ENCODE data around the gene PTX4. TPM values are rescaled to one million over a fixed set of nuclear protein-coding genes. Genes with fewer than 3 reads are reported as not detected.
A peak's percentile ranks its signal among the peaks of the same experiment; 100 is the strongest.

PTX4 gene
- total and polyA plus RNA-seq, 2 donors from 2014 or later: not detected

DNA sequence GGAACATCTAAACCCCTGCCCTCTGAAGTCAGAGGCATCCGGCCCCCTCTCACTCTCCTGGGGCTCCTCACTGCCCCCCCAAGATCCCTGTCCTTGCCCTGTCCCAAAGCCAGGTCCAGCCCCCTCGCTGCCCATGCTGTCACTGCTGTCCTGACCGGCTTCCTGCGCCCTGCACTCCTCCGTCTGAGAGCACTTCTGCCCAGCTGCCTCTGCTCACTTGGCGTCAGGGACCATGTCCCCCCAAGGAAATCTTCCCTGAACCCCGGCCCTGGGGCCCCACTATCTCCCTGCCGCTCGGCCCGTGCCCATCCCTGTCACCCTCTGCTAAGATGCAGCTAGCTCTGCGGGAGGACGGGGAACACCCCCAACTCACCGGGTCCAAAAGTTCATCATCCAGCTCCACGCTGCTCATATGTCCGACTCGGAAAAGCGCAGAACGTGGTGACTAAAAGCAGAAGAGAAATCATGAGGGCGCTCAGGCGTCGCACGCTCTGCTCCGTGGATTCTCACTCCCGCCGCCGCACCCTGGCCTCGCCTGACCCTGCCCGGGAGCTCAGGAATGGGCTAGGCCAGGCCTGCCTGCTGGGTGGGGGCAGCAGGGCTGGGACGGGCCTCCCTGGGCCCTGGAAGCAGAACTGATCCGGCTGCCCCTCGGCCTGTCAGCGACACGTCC lies 23.7 kb downstream of the PTX4 start:
- Histone ChIP-seq H3K27ac (ENCODE audit: low read depth in 2 of 2, low read length in 2 of 2) (no peak overlapping the region), H3K4me3 (ENCODE audit: low read length in 3 of 3) (no peak overlapping the region), H3K9ac (ENCODE audit: low read length in 3 of 3) (no peak overlapping the region), H3K36me3 (ENCODE audit: control insufficient read depth in 2 of 3, insufficient read depth in 3 of 3, low read length in 3 of 3) (peaks cover 0 to 6% (median 3%) of the 10 kb centered on the region in 3 donors), H3K27me3 (ENCODE audit: control insufficient read depth, insufficient read depth, low read length) (no peaks in the 10 kb centered on the region), H3K4me1 (ENCODE audit: control insufficient read depth in 2 of 3, insufficient read depth in 2 of 3, low read depth in 1 of 3, low read length in 3 of 3) (no peaks in the 10 kb centered on the region), H3K9me3 (ENCODE audit: control insufficient read depth in 2 of 3, insufficient read depth in 1 of 3, low read length in 3 of 3) (no peaks in the 10 kb centered on the region)
- FAIRE-seq (no peak), DNase-seq (peak in 1 of 5 donors; percentile 16)
- TF ChIP-seq, protein P1, sequence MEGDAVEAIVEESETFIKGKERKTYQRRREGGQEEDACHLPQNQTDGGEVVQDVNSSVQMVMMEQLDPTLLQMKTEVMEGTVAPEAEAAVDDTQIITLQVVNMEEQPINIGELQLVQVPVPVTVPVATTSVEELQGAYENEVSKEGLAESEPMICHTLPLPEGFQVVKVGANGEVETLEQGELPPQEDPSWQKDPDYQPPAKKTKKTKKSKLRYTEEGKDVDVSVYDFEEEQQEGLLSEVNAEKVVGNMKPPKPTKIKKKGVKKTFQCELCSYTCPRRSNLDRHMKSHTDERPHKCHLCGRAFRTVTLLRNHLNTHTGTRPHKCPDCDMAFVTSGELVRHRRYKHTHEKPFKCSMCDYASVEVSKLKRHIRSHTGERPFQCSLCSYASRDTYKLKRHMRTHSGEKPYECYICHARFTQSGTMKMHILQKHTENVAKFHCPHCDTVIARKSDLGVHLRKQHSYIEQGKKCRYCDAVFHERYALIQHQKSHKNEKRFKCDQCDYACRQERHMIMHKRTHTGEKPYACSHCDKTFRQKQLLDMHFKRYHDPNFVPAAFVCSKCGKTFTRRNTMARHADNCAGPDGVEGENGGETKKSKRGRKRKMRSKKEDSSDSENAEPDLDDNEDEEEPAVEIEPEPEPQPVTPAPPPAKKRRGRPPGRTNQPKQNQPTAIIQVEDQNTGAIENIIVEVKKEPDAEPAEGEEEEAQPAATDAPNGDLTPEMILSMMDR (IDR thresholded peaks at IDR 0.05; ENCODE audit: borderline replicate concordance, extremely low read depth, insufficient read depth): no peak
- intact Hi-C loops (cut with DNase I): no loop called here

DNA sequence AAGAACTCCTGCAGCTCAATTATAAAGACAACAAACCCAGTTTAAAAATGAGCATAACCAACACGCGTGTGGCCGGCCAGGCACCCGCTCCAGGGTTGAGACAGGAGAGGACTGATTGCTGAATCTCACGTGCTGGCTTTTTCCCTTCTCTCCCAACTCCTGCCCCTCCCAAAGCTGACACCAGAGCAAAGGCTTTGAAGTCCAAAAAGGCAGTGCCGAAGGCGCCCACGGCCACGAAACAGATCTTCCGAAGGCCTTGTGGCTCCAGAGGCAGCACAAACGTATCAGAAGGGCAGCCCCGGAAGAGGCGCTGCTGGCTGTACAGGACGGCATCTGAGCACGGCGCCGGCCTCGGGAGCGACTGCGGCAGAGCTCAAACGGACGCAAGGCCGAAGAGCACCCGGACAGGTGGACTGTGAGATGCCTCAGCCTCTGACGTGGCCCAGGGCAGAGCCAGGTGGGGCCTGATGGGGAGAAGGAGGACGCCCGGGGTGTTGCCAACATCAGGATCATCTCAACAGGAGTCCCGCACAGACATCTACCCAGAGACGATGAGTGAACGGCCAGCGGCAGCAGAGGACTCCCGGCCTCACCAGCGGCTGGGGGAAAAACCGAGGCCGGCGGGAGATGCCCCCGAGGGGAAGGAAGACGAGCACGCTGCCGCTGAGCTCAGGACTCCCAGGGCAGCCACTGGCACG lies 24.4 kb downstream of the PTX4 start:
- no peak for FAIRE-seq
- Histone ChIP-seq H3K27me3 (ENCODE audit: control insufficient read depth, insufficient read depth, low read length) (no peaks in the 10 kb centered on the region), H3K9me3 (ENCODE audit: control insufficient read depth in 2 of 3, insufficient read depth in 1 of 3, low read length in 3 of 3) (no peaks in the 10 kb centered on the region), H3K9ac (ENCODE audit: low read length in 3 of 3) (no peak overlapping the region), H3K27ac (ENCODE audit: low read depth in 2 of 2, low read length in 2 of 2) (no peak overlapping the region), H3K36me3 (ENCODE audit: control insufficient read depth in 2 of 3, insufficient read depth in 3 of 3, low read length in 3 of 3) (peaks cover 0 to 7% (median 3%) of the 10 kb centered on the region in 3 donors), H3K4me1 (ENCODE audit: control insufficient read depth in 2 of 3, insufficient read depth in 2 of 3, low read depth in 1 of 3, low read length in 3 of 3) (no peaks in the 10 kb centered on the region), H3K4me3 (ENCODE audit: low read length in 3 of 3) (no peak overlapping the region)
- intact Hi-C loops (cut with DNase I): no loop called here
- TF ChIP-seq, protein P1 (IDR thresholded peaks at IDR 0.05; ENCODE audit: borderline replicate concordance, extremely low read depth, insufficient read depth): no peak
- DNase-seq: no peak

DNA sequence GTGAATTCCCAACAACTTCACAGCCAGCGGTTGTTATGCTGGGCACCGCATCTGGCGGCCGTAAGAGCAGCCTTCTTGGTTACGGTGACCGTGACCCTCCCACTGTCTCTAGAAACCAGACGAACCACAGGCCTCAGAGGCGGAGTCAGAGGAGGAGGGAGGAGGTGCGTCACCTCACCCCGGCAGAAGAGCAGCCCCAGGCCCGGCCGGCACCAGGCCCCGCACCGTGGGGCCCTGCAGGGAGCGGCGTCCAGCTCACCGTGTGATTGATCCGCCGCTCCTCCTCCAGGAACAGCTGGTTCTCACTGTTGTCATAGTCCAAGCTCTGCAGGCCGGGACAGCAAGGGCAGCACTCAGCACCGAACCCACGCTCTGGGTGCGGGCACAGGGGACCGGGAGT lies 27.6 kb downstream of the PTX4 start:
- FAIRE-seq: no peak

More for the DNA sequence above, 27.6 kb downstream of the PTX4 start:
- TF ChIP-seq, protein P1 (IDR thresholded peaks at IDR 0.05; ENCODE audit: borderline replicate concordance, extremely low read depth, insufficient read depth): no peak
- Histone ChIP-seq H3K4me1 (ENCODE audit: control insufficient read depth in 2 of 3, insufficient read depth in 2 of 3, low read depth in 1 of 3, low read length in 3 of 3) (no peaks in the 10 kb centered on the region), H3K9me3 (ENCODE audit: control insufficient read depth in 2 of 3, insufficient read depth in 1 of 3, low read length in 3 of 3) (no peaks in the 10 kb centered on the region), H3K9ac (ENCODE audit: low read length in 3 of 3) (no peak overlapping the region), H3K36me3 (ENCODE audit: control insufficient read depth in 2 of 3, insufficient read depth in 3 of 3, low read length in 3 of 3) (peaks cover 0 to 9% (median 8%) of the 10 kb centered on the region in 3 donors), H3K27me3 (ENCODE audit: control insufficient read depth, insufficient read depth, low read length) (no peaks in the 10 kb centered on the region), H3K4me3 (ENCODE audit: low read length in 3 of 3) (no peak overlapping the region), H3K27ac (ENCODE audit: low read depth in 2 of 2, low read length in 2 of 2) (no peak overlapping the region)
- intact Hi-C loops (cut with DNase I): no loop called here
- DNase-seq: no peak

All from kidney (tissue), 14 donors.